GM12874 (cell line): Measurements from ENCODE around the gene SH3PXD2B.

Experiments
- TF ChIP-seq, protein P1 (sequence below): IDR thresholded peaks from 2 replicates; pipeline ENCODE4 v1.5.1; 2011; ENCODE audit warnings: low read depth, mild to moderate bottlenecking, control low read depth, low read length, moderate library complexity; ENCODE audit not compliant: insufficient read depth

SH3PXD2B gene

GRCh38 chr5:172490514-172491461 is 36.5 kb upstream of the SH3PXD2B start:
- TF ChIP-seq, protein P1, sequence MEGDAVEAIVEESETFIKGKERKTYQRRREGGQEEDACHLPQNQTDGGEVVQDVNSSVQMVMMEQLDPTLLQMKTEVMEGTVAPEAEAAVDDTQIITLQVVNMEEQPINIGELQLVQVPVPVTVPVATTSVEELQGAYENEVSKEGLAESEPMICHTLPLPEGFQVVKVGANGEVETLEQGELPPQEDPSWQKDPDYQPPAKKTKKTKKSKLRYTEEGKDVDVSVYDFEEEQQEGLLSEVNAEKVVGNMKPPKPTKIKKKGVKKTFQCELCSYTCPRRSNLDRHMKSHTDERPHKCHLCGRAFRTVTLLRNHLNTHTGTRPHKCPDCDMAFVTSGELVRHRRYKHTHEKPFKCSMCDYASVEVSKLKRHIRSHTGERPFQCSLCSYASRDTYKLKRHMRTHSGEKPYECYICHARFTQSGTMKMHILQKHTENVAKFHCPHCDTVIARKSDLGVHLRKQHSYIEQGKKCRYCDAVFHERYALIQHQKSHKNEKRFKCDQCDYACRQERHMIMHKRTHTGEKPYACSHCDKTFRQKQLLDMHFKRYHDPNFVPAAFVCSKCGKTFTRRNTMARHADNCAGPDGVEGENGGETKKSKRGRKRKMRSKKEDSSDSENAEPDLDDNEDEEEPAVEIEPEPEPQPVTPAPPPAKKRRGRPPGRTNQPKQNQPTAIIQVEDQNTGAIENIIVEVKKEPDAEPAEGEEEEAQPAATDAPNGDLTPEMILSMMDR: no peak

DNA sequence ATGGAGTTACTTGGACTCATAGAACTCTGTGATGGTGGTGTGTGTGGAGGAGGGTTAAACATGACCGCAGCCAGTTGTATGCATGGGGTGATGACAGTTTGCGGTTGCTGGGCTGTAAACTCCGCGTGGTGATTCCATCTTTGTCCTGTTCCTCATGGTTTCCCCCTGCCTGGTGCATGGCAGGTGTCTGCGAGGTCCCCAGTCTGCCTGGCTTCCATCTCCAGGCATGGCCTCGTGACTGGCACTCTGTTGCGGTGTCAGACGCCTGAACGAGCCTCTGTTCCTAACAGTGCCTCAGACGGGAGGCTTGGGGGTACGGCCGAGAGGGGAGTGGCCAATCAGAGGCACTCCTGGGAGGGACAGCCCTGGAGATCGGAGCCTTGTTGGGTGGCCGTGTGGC is 33.9 kb upstream of the SH3PXD2B start:
- TF ChIP-seq, protein P1: no peak

- TF ChIP-seq, protein P1: no peak
Observed at GRCh38 chr5:172487671-172488070, 33.3 kb upstream of the SH3PXD2B start.

DNA sequence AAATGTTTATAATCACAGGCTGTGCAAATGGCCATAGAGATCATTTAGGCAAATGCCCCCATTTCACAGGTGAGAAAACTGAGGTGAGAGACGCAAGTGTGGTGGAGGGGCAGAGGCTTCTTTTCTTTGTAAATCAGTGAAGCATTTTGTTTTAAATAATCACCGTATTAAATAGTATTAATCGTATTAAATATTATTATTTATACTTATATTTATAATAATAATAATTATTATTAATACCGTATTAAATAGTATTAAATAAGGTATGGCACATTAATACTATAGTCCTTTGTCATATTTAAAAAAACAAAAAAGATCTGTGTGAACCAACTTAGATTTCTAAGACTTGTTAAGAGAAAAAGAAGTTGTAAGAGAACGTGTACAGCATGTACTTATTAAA is 32.6 kb upstream of the SH3PXD2B start:
- TF ChIP-seq, protein P1: no peak

DNA sequence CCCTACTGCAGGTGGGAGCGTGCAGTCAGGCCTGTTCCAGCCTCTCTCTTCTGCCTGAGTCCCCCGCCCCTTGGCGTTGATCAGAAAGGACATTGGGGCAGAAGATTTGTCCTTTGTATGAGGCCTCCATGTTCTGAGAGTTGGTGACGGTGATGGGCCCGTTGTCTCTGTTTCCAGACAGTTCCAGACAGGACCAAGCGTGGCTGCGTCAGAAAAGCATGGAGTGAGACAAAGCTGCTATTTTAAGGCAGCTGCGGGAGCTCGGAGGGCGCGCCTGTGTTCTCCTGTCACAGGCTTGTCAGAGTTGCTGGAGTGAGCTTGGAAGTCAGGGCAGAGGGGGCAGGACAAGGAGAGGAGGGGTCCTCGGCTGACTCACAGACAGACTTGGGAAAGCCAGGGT is 32.1 kb upstream of the SH3PXD2B start:
- TF ChIP-seq, protein P1: no peak

DNA sequence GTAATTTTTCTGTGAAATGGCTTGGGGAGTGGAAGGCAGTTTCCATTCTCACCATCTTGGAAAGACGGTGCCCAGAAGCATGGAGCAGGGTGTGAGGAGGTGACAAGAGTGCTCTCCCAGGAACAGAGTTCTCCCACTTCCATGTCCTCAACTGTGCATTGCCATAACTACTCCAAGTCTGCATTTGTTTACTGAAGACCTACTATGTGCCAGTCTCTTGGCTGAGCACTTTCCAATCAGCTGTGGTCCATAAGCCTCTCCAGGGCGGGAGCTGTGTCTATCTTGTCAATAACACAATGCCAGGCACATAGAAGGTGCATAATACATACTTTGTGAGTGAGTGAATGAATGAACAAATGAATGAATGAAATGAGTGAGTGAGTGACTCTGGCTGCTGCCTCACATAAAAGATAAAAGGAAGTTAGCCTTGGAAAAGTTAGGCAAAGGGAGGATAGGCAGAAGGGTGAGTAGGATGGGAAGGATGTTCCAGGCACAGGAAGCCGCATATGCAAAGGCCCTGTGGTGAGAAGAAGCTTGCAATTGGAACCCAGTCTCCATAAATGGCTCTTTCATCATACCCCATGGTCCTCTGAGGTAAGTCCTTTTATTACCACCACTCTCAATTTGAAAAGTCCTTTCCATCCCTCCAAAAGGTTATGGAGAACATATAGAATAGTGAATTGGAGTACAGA is 31.3 kb upstream of the SH3PXD2B start:
- TF ChIP-seq, protein P1: no peak

- TF ChIP-seq, protein P1: no peak
Observed at GRCh38 chr5:172484664-172485063, 30.3 kb upstream of the SH3PXD2B start.
